Suppressor macrophage (primary cell): ENCODE data around the gene PCDHAC2.

ENCODE experiments used
- DNase-seq, 4 experiments: peaks; one replicate each; pipeline ENCODE4 v3.0.0-alpha.2; 2020 to 2022

The PCDHAC2 gene

GRCh38 chr5:140988608-140989007, 22.3 kb downstream of the PCDHAC2 start:
- DNase-seq, result no peak

- no peak for DNase-seq
Measured at GRCh38 chr5:140989254-140990020, 23.2 kb downstream of the PCDHAC2 start.

GRCh38 chr5:140992828-140993227, 26.6 kb downstream of the PCDHAC2 start:
- no peak for DNase-seq

- DNase-seq, result no peak
Measured at GRCh38 chr5:140996060-140996459, 29.8 kb downstream of the PCDHAC2 start.

- DNase-seq, result no peak
Measured at GRCh38 chr5:140998921-140999410, 32.7 kb downstream of the PCDHAC2 start.

GRCh38 chr5:141001446-141001843, 35.2 kb downstream of the PCDHAC2 start:
- DNase-seq, result no peak

- no peak for DNase-seq
Measured at GRCh38 chr5:141001844-141002604, 35.7 kb downstream of the PCDHAC2 start.

- no peak for DNase-seq
Measured at GRCh38 chr5:141002605-141002965, 36.3 kb downstream of the PCDHAC2 start.

GRCh38 chr5:141003031-141003430, 36.8 kb downstream of the PCDHAC2 start:
- DNase-seq, result no peak

- DNase-seq, result no peak
Measured at GRCh38 chr5:141003791-141004611, 37.7 kb downstream of the PCDHAC2 start.

GRCh38 chr5:141007791-141008190, 41.5 kb downstream of the PCDHAC2 start:
- DNase-seq, result no peak

- no peak for DNase-seq
Measured at GRCh38 chr5:141010047-141010793, 43.9 kb downstream of the PCDHAC2 start.

GRCh38 chr5:141017943-141018342, 51.7 kb downstream of the PCDHAC2 start:
- DNase-seq, result no peak
